Measurements from ENCODE around the gene WDR90.

- no peak for TF ChIP-seq MXI1 (conservative IDR thresholded peaks at IDR 0.05; ENCODE audit: poor library complexity, severe bottlenecking)
- no peak for TF ChIP-seq POLR2AphosphoS5 (IDR thresholded peaks at IDR 0.05)
- TF ChIP-seq, protein P1, sequence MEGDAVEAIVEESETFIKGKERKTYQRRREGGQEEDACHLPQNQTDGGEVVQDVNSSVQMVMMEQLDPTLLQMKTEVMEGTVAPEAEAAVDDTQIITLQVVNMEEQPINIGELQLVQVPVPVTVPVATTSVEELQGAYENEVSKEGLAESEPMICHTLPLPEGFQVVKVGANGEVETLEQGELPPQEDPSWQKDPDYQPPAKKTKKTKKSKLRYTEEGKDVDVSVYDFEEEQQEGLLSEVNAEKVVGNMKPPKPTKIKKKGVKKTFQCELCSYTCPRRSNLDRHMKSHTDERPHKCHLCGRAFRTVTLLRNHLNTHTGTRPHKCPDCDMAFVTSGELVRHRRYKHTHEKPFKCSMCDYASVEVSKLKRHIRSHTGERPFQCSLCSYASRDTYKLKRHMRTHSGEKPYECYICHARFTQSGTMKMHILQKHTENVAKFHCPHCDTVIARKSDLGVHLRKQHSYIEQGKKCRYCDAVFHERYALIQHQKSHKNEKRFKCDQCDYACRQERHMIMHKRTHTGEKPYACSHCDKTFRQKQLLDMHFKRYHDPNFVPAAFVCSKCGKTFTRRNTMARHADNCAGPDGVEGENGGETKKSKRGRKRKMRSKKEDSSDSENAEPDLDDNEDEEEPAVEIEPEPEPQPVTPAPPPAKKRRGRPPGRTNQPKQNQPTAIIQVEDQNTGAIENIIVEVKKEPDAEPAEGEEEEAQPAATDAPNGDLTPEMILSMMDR (IDR thresholded peaks at IDR 0.05; ENCODE audit: poor library complexity, severe bottlenecking), result no peak
- TF ChIP-seq RAD21 (conservative IDR thresholded peaks at IDR 0.05), result no peak
- TF ChIP-seq TAF1 (IDR thresholded peaks at IDR 0.05; ENCODE audit: low read depth), result no peak
These were observed 26.1 kb downstream of the WDR90 start, which contains the start of gene RHBDL1 for GRCh38 chr16:674968-675883.

All from neural cell (in vitro differentiated cells).